ENCODE measurements around the gene ARMS2. TPM values are rescaled to one million over a fixed set of nuclear protein-coding genes. Genes with fewer than 3 reads are reported as not detected.

The ARMS2 gene
- total and polyA plus RNA-seq, 2 donors (not counting 1 experiment from before 2014, with no cell fraction given) = not detected

DNA sequence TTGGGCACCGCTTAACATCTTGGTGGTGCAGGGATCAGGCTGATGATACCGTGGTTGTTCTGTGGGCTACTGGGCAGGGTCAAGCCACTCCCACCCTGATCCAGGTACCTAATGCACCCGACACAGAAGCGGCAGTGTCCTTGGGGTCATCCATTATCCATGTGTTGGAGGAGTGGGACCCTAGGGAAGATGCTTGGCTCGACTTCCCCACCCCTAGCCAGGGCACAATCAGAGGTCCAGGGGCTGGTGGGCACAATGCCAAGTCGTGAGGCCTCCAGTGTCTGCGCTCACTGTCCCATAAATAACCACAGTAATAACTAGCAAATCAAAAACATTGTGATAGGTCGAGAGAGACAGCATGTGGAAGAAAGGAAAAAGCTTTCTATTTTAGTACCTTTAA lies 44.6 kb downstream of the ARMS2 start:
- H3K79me2 ChIP-seq (ENCODE audit: control insufficient read depth, insufficient read depth, low read length) = no peaks in the 10 kb centered on the region
- no peak overlapping the region for H3K4me3 ChIP-seq (replicated peaks in 1 of 4; ENCODE audit: control extremely low read depth in 1 of 4, insufficient read depth in 1 of 4, low read depth in 3 of 4, low read length in 4 of 4)
- no peaks in the 10 kb centered on the region for H3K27me3 ChIP-seq (ENCODE audit: control insufficient read depth, insufficient read depth, low read length)
- H3K27ac ChIP-seq (ENCODE audit: insufficient read depth, low read length) = no peak overlapping the region
- no peaks in the 10 kb centered on the region for H3K36me3 ChIP-seq (ENCODE audit: control insufficient read depth, insufficient read depth, low read length)
- no peak overlapping the region for H2AFZ ChIP-seq (ENCODE audit: low read length)
- no peak overlapping the region for H3K9ac ChIP-seq (ENCODE audit: insufficient read depth, low read length)
- H3K4me2 ChIP-seq (ENCODE audit: extremely low read depth, insufficient read depth, low read length) = no peak overlapping the region
- no peaks in the 10 kb centered on the region for H3K9me3 ChIP-seq (ENCODE audit: control insufficient read depth, insufficient read depth, low read depth, low read length)
- H4K20me1 ChIP-seq (ENCODE audit: control insufficient read depth, extremely low read depth, insufficient read depth, low read length) = no peaks in the 10 kb centered on the region
- peaks cover 5% of the 10 kb centered on the region for H3K4me1 ChIP-seq (ENCODE audit: control insufficient read depth, extremely low read depth, insufficient read depth, low read length)
- no peak for DNase-seq (ENCODE audit: low read depth in 2 of 2)
- TF ChIP-seq EZH2 (IDR thresholded peaks at IDR 0.05; ENCODE audit: low read length, missing control alignments) = no peak
- TF ChIP-seq, protein P1, sequence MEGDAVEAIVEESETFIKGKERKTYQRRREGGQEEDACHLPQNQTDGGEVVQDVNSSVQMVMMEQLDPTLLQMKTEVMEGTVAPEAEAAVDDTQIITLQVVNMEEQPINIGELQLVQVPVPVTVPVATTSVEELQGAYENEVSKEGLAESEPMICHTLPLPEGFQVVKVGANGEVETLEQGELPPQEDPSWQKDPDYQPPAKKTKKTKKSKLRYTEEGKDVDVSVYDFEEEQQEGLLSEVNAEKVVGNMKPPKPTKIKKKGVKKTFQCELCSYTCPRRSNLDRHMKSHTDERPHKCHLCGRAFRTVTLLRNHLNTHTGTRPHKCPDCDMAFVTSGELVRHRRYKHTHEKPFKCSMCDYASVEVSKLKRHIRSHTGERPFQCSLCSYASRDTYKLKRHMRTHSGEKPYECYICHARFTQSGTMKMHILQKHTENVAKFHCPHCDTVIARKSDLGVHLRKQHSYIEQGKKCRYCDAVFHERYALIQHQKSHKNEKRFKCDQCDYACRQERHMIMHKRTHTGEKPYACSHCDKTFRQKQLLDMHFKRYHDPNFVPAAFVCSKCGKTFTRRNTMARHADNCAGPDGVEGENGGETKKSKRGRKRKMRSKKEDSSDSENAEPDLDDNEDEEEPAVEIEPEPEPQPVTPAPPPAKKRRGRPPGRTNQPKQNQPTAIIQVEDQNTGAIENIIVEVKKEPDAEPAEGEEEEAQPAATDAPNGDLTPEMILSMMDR (conservative IDR thresholded peaks at IDR 0.05 in 1 of 2, IDR thresholded peaks at IDR 0.05 in 1 of 2; ENCODE audit: low read depth in 1 of 2, low read length in 2 of 2) = no peak

DNA sequence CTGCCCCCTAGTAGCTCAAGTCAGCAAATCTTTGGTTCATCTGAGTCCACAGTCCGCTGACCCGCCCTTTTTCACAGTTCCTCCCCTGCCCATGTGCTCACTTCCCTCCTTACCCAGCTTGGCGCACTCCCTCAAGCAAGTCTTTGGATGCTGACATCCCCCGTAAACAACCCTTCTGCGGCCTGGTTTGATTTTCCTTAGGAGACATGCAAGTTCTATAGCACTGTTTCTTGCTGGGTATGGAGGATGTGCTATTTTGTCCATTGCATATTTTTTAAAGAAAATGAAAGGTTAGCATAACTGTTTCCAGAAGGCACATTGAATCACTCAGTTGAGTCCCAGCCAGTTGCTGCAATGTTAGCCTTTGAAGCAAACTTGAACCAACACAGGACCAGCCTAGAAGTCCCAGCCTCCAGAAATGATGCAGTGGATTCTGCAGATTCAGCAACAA lies 45.1 kb downstream of the ARMS2 start:
- Histone ChIP-seq H3K4me1 (ENCODE audit: control insufficient read depth, extremely low read depth, insufficient read depth, low read length) (peaks cover 8% of the 10 kb centered on the region), H3K4me3 (replicated peaks in 1 of 4; ENCODE audit: control extremely low read depth in 1 of 4, insufficient read depth in 1 of 4, low read depth in 3 of 4, low read length in 4 of 4) (no peak overlapping the region), H3K4me2 (ENCODE audit: extremely low read depth, insufficient read depth, low read length) (no peak overlapping the region), H3K9me3 (ENCODE audit: control insufficient read depth, insufficient read depth, low read depth, low read length) (no peaks in the 10 kb centered on the region), H4K20me1 (ENCODE audit: control insufficient read depth, extremely low read depth, insufficient read depth, low read length) (no peaks in the 10 kb centered on the region), H3K79me2 (ENCODE audit: control insufficient read depth, insufficient read depth, low read length) (no peaks in the 10 kb centered on the region), H3K27me3 (ENCODE audit: control insufficient read depth, insufficient read depth, low read length) (no peaks in the 10 kb centered on the region), H3K27ac (ENCODE audit: insufficient read depth, low read length) (no peak overlapping the region), H2AFZ (ENCODE audit: low read length) (no peak overlapping the region), H3K9ac (ENCODE audit: insufficient read depth, low read length) (no peak overlapping the region), H3K36me3 (ENCODE audit: control insufficient read depth, insufficient read depth, low read length) (no peaks in the 10 kb centered on the region)
- peak; percentile 44 to 84 for DNase-seq (ENCODE audit: low read depth in 2 of 2)
- TF ChIP-seq, protein P1 (conservative IDR thresholded peaks at IDR 0.05 in 1 of 2, IDR thresholded peaks at IDR 0.05 in 1 of 2; ENCODE audit: low read depth in 1 of 2, low read length in 2 of 2) = no peak
- TF ChIP-seq EZH2 (IDR thresholded peaks at IDR 0.05; ENCODE audit: low read length, missing control alignments) = no peak

DNA sequence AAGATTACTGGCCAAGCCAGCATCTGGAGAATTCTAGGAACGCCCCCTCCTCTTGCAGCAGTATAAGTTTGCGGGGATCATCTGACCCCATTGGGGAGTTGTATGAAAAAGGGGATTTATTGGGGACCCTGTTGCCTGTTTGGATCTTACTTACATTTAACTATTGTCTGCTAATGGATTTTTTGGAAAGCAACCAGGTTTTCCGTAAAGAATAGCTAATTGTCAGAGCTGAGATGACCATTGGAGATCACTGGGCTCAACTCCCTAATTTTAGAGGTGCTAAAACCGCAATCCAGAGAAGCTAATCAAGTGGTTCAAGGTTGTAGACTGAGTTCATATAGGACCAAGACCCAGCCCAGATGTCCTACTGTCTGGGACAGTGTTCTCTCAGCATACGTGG lies 45.7 kb downstream of the ARMS2 start:
- no peak for DNase-seq (ENCODE audit: low read depth in 2 of 2)
- no peak for TF ChIP-seq EZH2 (IDR thresholded peaks at IDR 0.05; ENCODE audit: low read length, missing control alignments)
- TF ChIP-seq, protein P1 (conservative IDR thresholded peaks at IDR 0.05 in 1 of 2, IDR thresholded peaks at IDR 0.05 in 1 of 2; ENCODE audit: low read depth in 1 of 2, low read length in 2 of 2) = no peak
- Histone ChIP-seq H3K9me3 (ENCODE audit: control insufficient read depth, insufficient read depth, low read depth, low read length) (no peaks in the 10 kb centered on the region), H3K4me3 (replicated peaks in 1 of 4; ENCODE audit: control extremely low read depth in 1 of 4, insufficient read depth in 1 of 4, low read depth in 3 of 4, low read length in 4 of 4) (no peak overlapping the region), H3K36me3 (ENCODE audit: control insufficient read depth, insufficient read depth, low read length) (no peaks in the 10 kb centered on the region), H3K4me2 (ENCODE audit: extremely low read depth, insufficient read depth, low read length) (no peak overlapping the region), H3K4me1 (ENCODE audit: control insufficient read depth, extremely low read depth, insufficient read depth, low read length) (peaks cover 14% of the 10 kb centered on the region), H3K79me2 (ENCODE audit: control insufficient read depth, insufficient read depth, low read length) (no peaks in the 10 kb centered on the region), H2AFZ (ENCODE audit: low read length) (no peak overlapping the region), H3K27ac (ENCODE audit: insufficient read depth, low read length) (no peak overlapping the region), H3K27me3 (ENCODE audit: control insufficient read depth, insufficient read depth, low read length) (no peaks in the 10 kb centered on the region), H3K9ac (ENCODE audit: insufficient read depth, low read length) (no peak overlapping the region), H4K20me1 (ENCODE audit: control insufficient read depth, extremely low read depth, insufficient read depth, low read length) (no peaks in the 10 kb centered on the region)
